Stomach smooth muscle (tissue), 2 donors: Measurements from ENCODE around the gene CIAPIN1.

ENCODE experiments used
- H3K27ac ChIP-seq: one replicate; pipeline ENCODE4 v1.7.0; 2013; ENCODE audit warnings: mild to moderate bottlenecking, low read length, inconsistent platforms
- H3K27me3 ChIP-seq, 2 donors: one replicate each; pipeline ENCODE4 v1.7.0; 2013; ENCODE audit warnings: low read length in 2 of 2; ENCODE audit not compliant: insufficient read depth in 2 of 2, control insufficient read depth in 1 of 2
- H3K36me3 ChIP-seq, 2 donors: one replicate each; pipeline ENCODE4 v1.7.0; 2013; ENCODE audit warnings: low read length in 2 of 2; ENCODE audit not compliant: control insufficient read depth in 2 of 2, insufficient read depth in 2 of 2
- H3K4me1 ChIP-seq: one replicate; pipeline ENCODE4 v1.7.0; 2013; ENCODE audit warnings: low read length; ENCODE audit not compliant: control insufficient read depth, insufficient read depth
- H3K4me3 ChIP-seq, 2 donors: one replicate each; pipeline ENCODE4 v1.7.0; 2013; ENCODE audit warnings: low read length in 2 of 2
- H3K9ac ChIP-seq, 2 donors: one replicate each; pipeline ENCODE4 v1.7.0; 2013; ENCODE audit warnings: low read length in 2 of 2, mild to moderate bottlenecking in 1 of 2
- H3K9me3 ChIP-seq, 2 donors: one replicate each; pipeline ENCODE4 v1.7.0; 2013; ENCODE audit warnings: low read length in 2 of 2; ENCODE audit not compliant: control insufficient read depth in 2 of 2
- donor health status: healthy.
- donor health status: Pancreatic carcinoma.

CIAPIN1 gene

GRCh38 chr16:57482845-57483545 is 35.8 kb upstream of the CIAPIN1 start:
- peaks cover 36% of the 10 kb centered on the region for H3K4me1 ChIP-seq
- no peak overlapping the region for H3K27ac ChIP-seq
- no peak overlapping the region for H3K9ac ChIP-seq
- H3K9me3 ChIP-seq, result no peaks in the 10 kb centered on the region
- H3K36me3 ChIP-seq, result no peaks in the 10 kb centered on the region
- H3K27me3 ChIP-seq, result no peaks in the 10 kb centered on the region
- H3K4me3 ChIP-seq, result no peak overlapping the region

- H3K4me1 ChIP-seq, result peaks cover 43% of the 10 kb centered on the region
- no peak overlapping the region for H3K9ac ChIP-seq
- no peaks in the 10 kb centered on the region for H3K27me3 ChIP-seq
- no peaks in the 10 kb centered on the region for H3K36me3 ChIP-seq
- no peak overlapping the region for H3K4me3 ChIP-seq
- no peak overlapping the region for H3K27ac ChIP-seq
- H3K9me3 ChIP-seq, result no peaks in the 10 kb centered on the region
These were observed 34.2 kb upstream of the CIAPIN1 start for GRCh38 chr16:57481421-57481820.

DNA sequence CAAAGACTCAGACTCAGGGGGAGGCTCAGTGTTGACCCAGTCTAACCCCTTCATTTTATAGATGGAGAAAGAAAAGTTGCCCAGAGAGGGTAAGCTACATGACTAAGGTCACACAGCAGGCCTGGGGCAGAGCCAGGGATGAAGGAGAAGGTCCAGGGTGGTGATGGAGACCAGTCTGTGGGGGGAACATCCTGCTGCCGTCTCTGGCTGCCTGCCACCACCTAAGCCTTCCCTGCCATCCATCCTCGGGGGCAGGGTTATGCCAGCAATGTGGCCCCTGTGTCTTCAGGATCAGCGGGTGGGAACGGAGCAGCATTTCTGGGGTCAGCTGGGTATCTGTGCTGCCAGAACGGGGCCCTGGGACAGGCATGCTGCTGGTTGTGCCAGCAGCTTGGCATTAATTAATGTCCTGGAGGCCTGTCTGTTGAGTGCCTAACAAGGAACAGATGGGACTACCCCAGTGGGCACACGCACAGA is 33.6 kb upstream of the CIAPIN1 start:
- no peak overlapping the region for H3K9ac ChIP-seq
- no peaks in the 10 kb centered on the region for H3K27me3 ChIP-seq
- H3K36me3 ChIP-seq, result no peaks in the 10 kb centered on the region
- H3K4me1 ChIP-seq, result peaks cover 41% of the 10 kb centered on the region
- H3K4me3 ChIP-seq, result no peak overlapping the region
- H3K9me3 ChIP-seq, result no peaks in the 10 kb centered on the region
- no peak overlapping the region for H3K27ac ChIP-seq

- Histone ChIP-seq H3K27ac (no peak overlapping the region), H3K36me3 (no peaks in the 10 kb centered on the region), H3K4me3 (peak overlapping the region; percentile 55 to 69), H3K27me3 (no peaks in the 10 kb centered on the region), H3K4me1 (peaks cover 34% of the 10 kb centered on the region), H3K9ac (no peak overlapping the region), H3K9me3 (no peaks in the 10 kb centered on the region)
These were observed 33.0 kb upstream of the CIAPIN1 start for GRCh38 chr16:57479976-57480753.

GRCh38 chr16:57479205-57479975 is 32.2 kb upstream of the CIAPIN1 start:
- no peaks in the 10 kb centered on the region for H3K27me3 ChIP-seq
- no peaks in the 10 kb centered on the region for H3K9me3 ChIP-seq
- peak overlapping the region in 1 of 2 donors; percentile 47 for H3K9ac ChIP-seq
- H3K27ac ChIP-seq, result no peak overlapping the region
- H3K36me3 ChIP-seq, result peaks cover 2 to 3% of the 10 kb centered on the region in 2 donors
- H3K4me3 ChIP-seq, result peak overlapping the region; percentile 55 to 69
- H3K4me1 ChIP-seq, result peaks cover 30% of the 10 kb centered on the region

- Histone ChIP-seq H3K27me3 (no peaks in the 10 kb centered on the region), H3K9ac (peak overlapping the region in 1 of 2 donors; percentile 47), H3K36me3 (peaks cover 7 to 8% of the 10 kb centered on the region in 2 donors), H3K9me3 (no peaks in the 10 kb centered on the region), H3K4me3 (peak overlapping the region; percentile 55 to 69), H3K4me1 (peaks cover 30% of the 10 kb centered on the region), H3K27ac (no peak overlapping the region)
These were observed 31.4 kb upstream of the CIAPIN1 start for GRCh38 chr16:57478396-57479204.

DNA sequence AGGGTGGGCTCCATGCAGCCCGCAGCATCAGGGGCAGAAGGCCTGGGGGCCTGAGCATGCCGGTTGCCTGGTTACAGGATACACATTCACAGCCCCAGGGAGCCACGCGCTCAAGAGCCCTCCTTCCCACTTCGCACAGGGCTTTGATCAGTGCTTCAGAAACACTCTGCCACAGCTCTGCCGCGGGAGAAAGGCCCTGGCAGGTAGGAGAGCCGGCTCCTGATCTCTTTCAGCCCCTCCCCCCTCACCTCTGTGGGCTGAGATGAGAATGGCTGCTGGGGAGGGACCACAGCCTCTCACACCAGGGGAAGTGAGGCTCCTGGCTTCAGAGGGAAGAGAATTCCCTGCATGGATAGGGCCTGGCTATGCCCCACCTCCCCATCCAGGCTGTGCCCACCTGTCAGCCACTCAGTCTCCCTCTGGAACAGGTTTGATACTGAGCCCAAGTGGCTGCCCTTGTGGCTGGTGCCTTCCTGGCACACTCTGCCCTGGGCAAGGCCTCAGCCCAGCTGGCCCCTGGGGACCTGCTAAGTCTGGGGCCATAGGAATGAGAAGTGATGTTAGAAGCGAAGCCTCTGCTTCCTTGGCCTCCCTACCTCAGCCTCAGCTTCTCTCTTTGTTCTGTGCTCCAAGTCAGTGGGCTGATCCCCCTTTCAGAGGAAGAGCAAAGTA is 30.5 kb upstream of the CIAPIN1 start:
- H3K36me3 ChIP-seq, result peaks cover 11 to 16% of the 10 kb centered on the region in 2 donors
- H3K4me1 ChIP-seq, result peaks cover 30% of the 10 kb centered on the region
- no peak overlapping the region for H3K9ac ChIP-seq
- no peaks in the 10 kb centered on the region for H3K27me3 ChIP-seq
- no peaks in the 10 kb centered on the region for H3K9me3 ChIP-seq
- H3K27ac ChIP-seq, result no peak overlapping the region
- no peak overlapping the region for H3K4me3 ChIP-seq

- Histone ChIP-seq H3K9me3 (no peaks in the 10 kb centered on the region), H3K27me3 (no peaks in the 10 kb centered on the region), H3K9ac (no peak overlapping the region), H3K36me3 (peaks cover 18 to 19% of the 10 kb centered on the region in 2 donors), H3K4me3 (no peak overlapping the region), H3K27ac (no peak overlapping the region), H3K4me1 (peaks cover 30% of the 10 kb centered on the region)
These were observed 29.6 kb upstream of the CIAPIN1 start for GRCh38 chr16:57476546-57477410.

GRCh38 chr16:57475711-57476339 is 28.6 kb upstream of the CIAPIN1 start:
- Histone ChIP-seq H3K4me3 (no peak overlapping the region), H3K27me3 (no peaks in the 10 kb centered on the region), H3K4me1 (peaks cover 30% of the 10 kb centered on the region), H3K27ac (no peak overlapping the region), H3K9ac (no peak overlapping the region), H3K36me3 (peaks cover 24 to 25% of the 10 kb centered on the region in 2 donors), H3K9me3 (no peaks in the 10 kb centered on the region)
